ENCODE results near the gene S100Z.

DNA sequence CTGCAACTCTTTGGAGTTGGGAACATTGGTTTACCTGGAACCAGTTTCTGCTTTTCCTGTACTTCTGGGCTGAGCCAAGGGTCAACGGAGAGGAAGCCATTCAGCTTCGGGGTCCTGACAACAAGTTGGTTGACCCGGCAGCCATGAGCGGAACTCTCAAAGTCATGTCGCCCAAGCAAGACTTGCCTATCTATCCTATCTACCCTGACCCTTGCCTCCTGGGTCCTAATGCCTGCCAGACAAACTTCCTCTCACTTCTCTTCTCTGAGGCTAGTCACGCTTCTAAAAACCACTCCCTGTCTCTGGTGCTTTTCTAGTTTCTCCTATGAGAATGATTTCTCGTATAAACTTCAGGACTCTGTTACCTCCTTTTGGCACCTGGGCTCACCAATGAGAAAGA lies 58.4 kb downstream of the S100Z start:
- TF ChIP-seq, protein P1, sequence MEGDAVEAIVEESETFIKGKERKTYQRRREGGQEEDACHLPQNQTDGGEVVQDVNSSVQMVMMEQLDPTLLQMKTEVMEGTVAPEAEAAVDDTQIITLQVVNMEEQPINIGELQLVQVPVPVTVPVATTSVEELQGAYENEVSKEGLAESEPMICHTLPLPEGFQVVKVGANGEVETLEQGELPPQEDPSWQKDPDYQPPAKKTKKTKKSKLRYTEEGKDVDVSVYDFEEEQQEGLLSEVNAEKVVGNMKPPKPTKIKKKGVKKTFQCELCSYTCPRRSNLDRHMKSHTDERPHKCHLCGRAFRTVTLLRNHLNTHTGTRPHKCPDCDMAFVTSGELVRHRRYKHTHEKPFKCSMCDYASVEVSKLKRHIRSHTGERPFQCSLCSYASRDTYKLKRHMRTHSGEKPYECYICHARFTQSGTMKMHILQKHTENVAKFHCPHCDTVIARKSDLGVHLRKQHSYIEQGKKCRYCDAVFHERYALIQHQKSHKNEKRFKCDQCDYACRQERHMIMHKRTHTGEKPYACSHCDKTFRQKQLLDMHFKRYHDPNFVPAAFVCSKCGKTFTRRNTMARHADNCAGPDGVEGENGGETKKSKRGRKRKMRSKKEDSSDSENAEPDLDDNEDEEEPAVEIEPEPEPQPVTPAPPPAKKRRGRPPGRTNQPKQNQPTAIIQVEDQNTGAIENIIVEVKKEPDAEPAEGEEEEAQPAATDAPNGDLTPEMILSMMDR (IDR thresholded peaks at IDR 0.05) = no peak
- TF ChIP-seq POLR2A (IDR thresholded peaks at IDR 0.05) = no peak
